ENCODE data around the gene STIP1.

Gene STIP1

GRCh38 chr11:64203421-64204079, 17.6 kb downstream of the STIP1 start:
- no peak for DNase-seq

GRCh38 chr11:64204080-64204440, 18.1 kb downstream of the STIP1 start:
- no peak for DNase-seq

GRCh38 chr11:64204464-64204989, 18.6 kb downstream of the STIP1 start:
- peak; percentile 82 for DNase-seq

GRCh38 chr11:64206457-64207255, 20.7 kb downstream of the STIP1 start, which contains the start of gene FERMT3:
Gene FERMT3, plus strand, starts transcription at chr11:64206721. Its CDS starts 644 bp downstream, at chr11:64207365.
- DNase-seq: no peak

- DNase-seq: peak; percentile 57
Observed at GRCh38 chr11:64207256-64208085, 21.5 kb downstream of the STIP1 start.

GRCh38 chr11:64208086-64208795, 22.3 kb downstream of the STIP1 start:
- no peak for DNase-seq

GRCh38 chr11:64208796-64209562, 23.0 kb downstream of the STIP1 start:
- DNase-seq: no peak

GRCh38 chr11:64209563-64209843, 23.5 kb downstream of the STIP1 start:
- no peak for DNase-seq

GRCh38 chr11:64210301-64211020, 24.5 kb downstream of the STIP1 start:
- DNase-seq: no peak

GRCh38 chr11:64211181-64211872, 25.4 kb downstream of the STIP1 start:
- DNase-seq: no peak

GRCh38 chr11:64216879-64217278, 30.9 kb downstream of the STIP1 start:
- DNase-seq: no peak

GRCh38 chr11:64218628-64219353, 32.8 kb downstream of the STIP1 start:
- no peak for DNase-seq

GRCh38 chr11:64219354-64219684, 33.3 kb downstream of the STIP1 start:
- DNase-seq: no peak

- peak; percentile 27 for DNase-seq
Observed at GRCh38 chr11:64219755-64220154, 33.8 kb downstream of the STIP1 start.

GRCh38 chr11:64220271-64220670, 34.3 kb downstream of the STIP1 start:
- DNase-seq: no peak

GRCh38 chr11:64220798-64221197, 34.8 kb downstream of the STIP1 start:
- DNase-seq: no peak

GRCh38 chr11:64222651-64223000, 36.7 kb downstream of the STIP1 start:
- no peak for DNase-seq

GRCh38 chr11:64223001-64223651, 37.2 kb downstream of the STIP1 start:
- DNase-seq: peak; percentile 33

GRCh38 chr11:64224151-64224890, 38.4 kb downstream of the STIP1 start:
- peak; percentile 31 for DNase-seq

Data from left hindlimb (tissue), 1 donor.